Left ventricle myocardium inferior (tissue), 1 donor: ENCODE data around the gene MITF. TPM values are rescaled to one million over a fixed set of nuclear protein-coding genes. Genes with fewer than 3 reads are reported as not detected.
"Not testable (repeated sequence)": the region's sequence is repeated elsewhere in the genome, so short reads cannot be mapped to it uniquely, and the experiment has no call there.

Experiments
- DNase-seq: peaks from one replicate; pipeline ENCODE4 v3.0.0-alpha.2; 2020
- H3K27ac ChIP-seq: fragments of 200-600 bp; replicated peaks from 2 replicates; pipeline ENCODE4 v1.8.0; 2021
- H3K27me3 ChIP-seq: fragments of 200-600 bp; 2 replicates; pipeline ENCODE4 v1.8.0; 2021; ENCODE audit warnings: low read depth
- H3K36me3 ChIP-seq: fragments of 200-600 bp; 2 replicates; pipeline ENCODE4 v1.8.0; 2021
- H3K4me1 ChIP-seq: fragments of 200-600 bp; 2 replicates; pipeline ENCODE4 v1.8.0; 2021
- H3K4me3 ChIP-seq: fragments of 200-600 bp; 2 replicates; pipeline ENCODE4 v1.8.0; 2021; ENCODE audit warnings: mild to moderate bottlenecking, moderate library complexity
- H3K9me3 ChIP-seq: fragments of 200-600 bp; replicated peaks from 2 replicates; pipeline ENCODE4 v1.8.0; 2021
- intact Hi-C: fragments of 100-400 bp; cut with micrococcal nuclease; formaldehyde crosslinking; loops from one replicate; pipeline ENCODE4 v1.11.0; 2022
- total RNA-seq: library from RNA; stranded (reverse); fragmentation: NEBNext Ultra II Directional; extraction: Animal tissue kit (Norgen Biotek cat#: 25700); gene quantifications from one replicate; pipeline ENCODE4 v1.2.1, GENCODE V29; 2021
- TF ChIP-seq, protein P1 (sequence below): fragments of 200-600 bp; IDR thresholded peaks from 2 replicates; pipeline ENCODE4 v1.8.0; 2021; ENCODE audit warnings: antibody characterized with exemption, mild to moderate bottlenecking, borderline replicate concordance
- donor health status: DM: no; HTN: yes; CAD: no; lungs with severe emphysema.

MITF gene
- total RNA-seq, 1 donor from 2014 or later: 81.9 TPM

- no peaks in the 10 kb centered on the region for H3K27me3 ChIP-seq
- H3K4me3 ChIP-seq: no peak overlapping the region
- TF ChIP-seq, protein P1, sequence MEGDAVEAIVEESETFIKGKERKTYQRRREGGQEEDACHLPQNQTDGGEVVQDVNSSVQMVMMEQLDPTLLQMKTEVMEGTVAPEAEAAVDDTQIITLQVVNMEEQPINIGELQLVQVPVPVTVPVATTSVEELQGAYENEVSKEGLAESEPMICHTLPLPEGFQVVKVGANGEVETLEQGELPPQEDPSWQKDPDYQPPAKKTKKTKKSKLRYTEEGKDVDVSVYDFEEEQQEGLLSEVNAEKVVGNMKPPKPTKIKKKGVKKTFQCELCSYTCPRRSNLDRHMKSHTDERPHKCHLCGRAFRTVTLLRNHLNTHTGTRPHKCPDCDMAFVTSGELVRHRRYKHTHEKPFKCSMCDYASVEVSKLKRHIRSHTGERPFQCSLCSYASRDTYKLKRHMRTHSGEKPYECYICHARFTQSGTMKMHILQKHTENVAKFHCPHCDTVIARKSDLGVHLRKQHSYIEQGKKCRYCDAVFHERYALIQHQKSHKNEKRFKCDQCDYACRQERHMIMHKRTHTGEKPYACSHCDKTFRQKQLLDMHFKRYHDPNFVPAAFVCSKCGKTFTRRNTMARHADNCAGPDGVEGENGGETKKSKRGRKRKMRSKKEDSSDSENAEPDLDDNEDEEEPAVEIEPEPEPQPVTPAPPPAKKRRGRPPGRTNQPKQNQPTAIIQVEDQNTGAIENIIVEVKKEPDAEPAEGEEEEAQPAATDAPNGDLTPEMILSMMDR: no peak
- intact Hi-C loops: no loop called here
- no peak for DNase-seq
- peaks cover 83% of the 10 kb centered on the region for H3K4me1 ChIP-seq
- H3K9me3 ChIP-seq: no peaks in the 10 kb centered on the region
- no peaks in the 10 kb centered on the region for H3K36me3 ChIP-seq
- H3K27ac ChIP-seq: no peak overlapping the region
Observed at GRCh38 chr3:69901802-69902201, 162.5 kb downstream of the MITF start.

DNA sequence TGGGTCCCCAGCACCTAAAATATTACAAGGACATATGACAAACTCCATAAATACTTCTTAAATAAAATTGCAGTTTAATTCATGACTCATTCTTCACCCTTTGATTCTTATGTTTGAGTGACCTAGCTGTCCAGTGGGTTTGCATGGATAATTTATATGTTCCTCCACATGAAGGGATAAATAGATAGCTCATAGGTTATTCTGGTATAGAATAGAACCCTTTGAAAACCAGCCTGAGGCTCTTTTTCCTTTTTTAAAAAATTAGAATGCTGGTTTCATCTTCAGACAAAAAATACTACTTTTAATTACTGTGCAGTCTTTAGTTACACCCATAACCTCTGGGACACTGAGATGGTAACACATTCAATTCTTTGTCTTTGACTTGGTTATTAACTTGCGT lies 163.1 kb downstream of the MITF start:
- Histone ChIP-seq H3K36me3 (no peaks in the 10 kb centered on the region), H3K9me3 (no peaks in the 10 kb centered on the region), H3K4me1 (peaks cover 86% of the 10 kb centered on the region), H3K27me3 (no peaks in the 10 kb centered on the region), H3K4me3 (no peak overlapping the region), H3K27ac (no peak overlapping the region)
- DNase-seq: no peak
- intact Hi-C loops: no loop called here
- TF ChIP-seq, protein P1: no peak

- no peaks in the 10 kb centered on the region for H3K36me3 ChIP-seq
- TF ChIP-seq, protein P1: no peak
- no peaks in the 10 kb centered on the region for H3K9me3 ChIP-seq
- no peaks in the 10 kb centered on the region for H3K27me3 ChIP-seq
- H3K4me3 ChIP-seq: no peak overlapping the region
- H3K27ac ChIP-seq: peak overlapping the region; percentile 17
- DNase-seq: no peak
- intact Hi-C loops: no loop called here
- peaks cover 66% of the 10 kb centered on the region for H3K4me1 ChIP-seq
Observed at GRCh38 chr3:69906351-69906966, 167.2 kb downstream of the MITF start.

- TF ChIP-seq, protein P1: no peak
- no peaks in the 10 kb centered on the region for H3K36me3 ChIP-seq
- DNase-seq: no peak
- H3K9me3 ChIP-seq: no peaks in the 10 kb centered on the region
- intact Hi-C loops: no loop called here
- no peak overlapping the region for H3K27ac ChIP-seq
- H3K4me3 ChIP-seq: no peak overlapping the region
- no peaks in the 10 kb centered on the region for H3K27me3 ChIP-seq
- peaks cover 55% of the 10 kb centered on the region for H3K4me1 ChIP-seq
Observed at GRCh38 chr3:69907554-69907953, 168.3 kb downstream of the MITF start.

- peaks cover 49% of the 10 kb centered on the region for H3K4me1 ChIP-seq
- H3K36me3 ChIP-seq, H3K27me3 ChIP-seq, intact Hi-C loops, H3K27ac ChIP-seq, H3K9me3 ChIP-seq, DNase-seq, H3K4me3 ChIP-seq: not testable (repeated sequence)
Observed at GRCh38 chr3:69909859-69910258, 170.6 kb downstream of the MITF start.

DNA sequence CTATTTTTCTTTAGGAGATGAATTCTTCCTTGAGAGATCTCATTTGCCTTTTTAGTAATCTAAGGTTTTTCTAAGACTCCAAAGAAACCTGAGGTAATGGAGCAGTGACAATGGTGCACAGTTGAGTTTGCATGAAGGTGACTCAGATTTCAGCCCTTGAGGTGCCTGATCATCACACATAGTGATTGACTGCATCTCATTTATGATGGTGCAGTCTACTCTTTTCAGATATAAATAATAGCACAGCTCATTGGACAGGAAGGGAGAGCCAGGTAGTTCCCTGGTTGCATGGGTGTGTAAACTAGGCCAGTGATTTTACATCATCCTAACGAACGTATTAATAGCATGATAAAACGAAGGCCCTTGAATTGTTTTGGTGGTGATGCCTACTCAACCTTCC lies 174.2 kb downstream of the MITF start:
- peaks cover 10% of the 10 kb centered on the region for H3K9me3 ChIP-seq
- H3K27me3 ChIP-seq: no peaks in the 10 kb centered on the region
- no peak overlapping the region for H3K27ac ChIP-seq
- H3K36me3 ChIP-seq: no peaks in the 10 kb centered on the region
- DNase-seq: no peak
- peaks cover 20% of the 10 kb centered on the region for H3K4me1 ChIP-seq
- H3K4me3 ChIP-seq: no peak overlapping the region
- TF ChIP-seq, protein P1: no peak
- intact Hi-C loops: no loop called here
